ENCODE results near the gene VWCE.

GRCh38 chr11:61290905-61291690 lies 4.0 kb downstream of the VWCE start:
- TF ChIP-seq POLR2A (IDR thresholded peaks at IDR 0.05; ENCODE audit: low read depth, low read length) (no peak), POLR2AphosphoS5 (IDR thresholded peaks at IDR 0.05; ENCODE audit: low read depth, low read length) (no peak), TAF1 (IDR thresholded peaks at IDR 0.05; ENCODE audit: borderline replicate concordance, low read depth, low read length) (no peak)
